Renal pelvis (tissue), 4 donors: Measurements from ENCODE around the gene PICALM. TPM values are rescaled to one million over a fixed set of nuclear protein-coding genes. Genes with fewer than 3 reads are reported as not detected.
A peak's percentile ranks its signal among the peaks of the same experiment; 100 is the strongest.
"Not testable (repeated sequence)": the region's sequence is repeated elsewhere in the genome, so short reads cannot be mapped to it uniquely, and the experiment has no call there.

Experiments used
- DNase-seq: peaks from one replicate; pipeline ENCODE4 v3.0.0-alpha.2; 2013
- polyA plus RNA-seq, 3 donors: library from polyadenylated mRNA; unstranded; fragments of 120-200 nt; gene quantifications; one replicate each; pipeline ENCODE4 v1.2.1, GENCODE V29; 2013; ENCODE audit not compliant: insufficient read length in 3 of 3

The PICALM gene
- polyA plus RNA-seq, 3 donors, result 223 to 279 (median 243) TPM

DNA sequence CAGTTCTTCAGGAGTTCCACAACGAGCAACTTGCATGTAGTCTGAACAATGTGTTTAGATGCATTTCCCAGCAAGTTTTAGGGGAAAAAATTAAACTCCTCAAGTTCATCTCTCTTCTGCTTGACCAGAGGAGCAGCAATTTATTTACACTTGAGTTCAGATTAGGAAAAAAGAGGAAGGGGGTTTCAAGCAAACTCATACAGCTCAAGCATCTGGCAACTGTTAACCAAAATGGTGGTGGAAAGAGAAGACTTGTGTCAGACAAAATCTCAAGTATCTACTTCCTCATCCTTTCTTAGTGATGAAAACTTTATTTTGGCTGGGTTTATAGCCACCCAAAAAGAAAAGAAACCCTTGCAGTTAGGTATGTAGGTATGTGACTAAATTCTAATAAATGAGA lies 29.1 kb upstream of the PICALM start:
- no peak for DNase-seq

GRCh38 chr11:86091566-86091965 lies 22.7 kb upstream of the PICALM start:
- no peak for DNase-seq

DNA sequence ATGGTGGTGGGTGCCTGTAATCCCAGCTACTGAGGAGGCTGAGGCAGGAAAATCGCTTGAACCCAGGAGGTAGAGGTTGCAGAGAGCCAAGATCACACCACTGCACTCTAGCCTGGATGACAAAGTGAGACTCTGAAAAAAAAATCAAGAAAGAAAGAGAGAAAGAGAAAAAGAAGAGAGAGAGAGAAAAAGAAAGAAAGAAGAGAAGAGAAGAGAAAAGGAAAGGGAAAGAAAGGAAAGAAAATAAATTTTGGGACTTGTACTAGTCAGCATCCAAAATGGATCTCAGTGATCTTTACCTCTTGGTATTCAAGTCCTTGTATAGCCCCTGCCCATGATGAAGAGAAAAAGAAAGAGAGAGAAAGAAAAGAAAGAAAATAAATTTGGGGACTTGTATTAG lies 22.2 kb upstream of the PICALM start:
- no peak for DNase-seq

DNA sequence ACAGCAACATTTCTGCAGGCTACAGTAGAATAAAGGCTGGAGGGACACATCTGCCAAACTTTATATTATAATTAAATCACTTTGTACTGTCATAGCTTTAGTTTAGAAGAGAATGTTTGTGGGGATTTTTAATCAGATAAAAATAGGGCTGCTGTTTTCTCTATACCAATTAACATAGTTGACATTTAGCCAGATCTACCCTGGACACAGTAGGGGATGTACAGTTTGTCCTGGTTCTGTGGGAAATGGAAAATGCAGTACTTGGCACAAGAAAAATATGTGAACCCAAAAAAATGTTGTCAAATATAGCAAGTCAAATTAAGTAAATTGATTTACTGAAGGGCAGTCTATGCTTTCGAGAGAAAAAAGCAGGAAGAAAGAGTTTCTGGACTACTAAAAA lies 20.8 kb upstream of the PICALM start:
- no peak for DNase-seq

DNA sequence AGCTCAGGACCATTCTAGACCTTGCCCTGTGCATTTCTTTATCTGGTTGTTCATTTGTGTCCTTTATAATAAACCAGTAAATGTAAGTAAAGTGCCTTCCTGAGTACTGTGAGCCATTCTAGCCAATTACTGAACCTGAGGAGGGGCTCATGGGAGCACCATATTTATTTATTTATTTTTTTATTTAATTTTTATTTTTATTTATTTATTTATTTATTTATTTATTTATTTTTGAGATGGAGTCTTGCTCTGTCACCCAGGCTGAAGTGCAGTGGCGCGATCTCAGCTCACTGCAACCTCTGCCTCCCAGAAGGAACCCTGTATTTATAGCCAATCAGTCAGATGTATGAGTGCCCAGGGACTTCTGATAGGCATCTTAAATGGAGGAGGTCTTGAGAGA lies 18.8 kb upstream of the PICALM start:
- DNase-seq, result not testable (repeated sequence)

- DNase-seq, result no peak
Measured at GRCh38 chr11:86087256-86087655, 18.4 kb upstream of the PICALM start.

DNA sequence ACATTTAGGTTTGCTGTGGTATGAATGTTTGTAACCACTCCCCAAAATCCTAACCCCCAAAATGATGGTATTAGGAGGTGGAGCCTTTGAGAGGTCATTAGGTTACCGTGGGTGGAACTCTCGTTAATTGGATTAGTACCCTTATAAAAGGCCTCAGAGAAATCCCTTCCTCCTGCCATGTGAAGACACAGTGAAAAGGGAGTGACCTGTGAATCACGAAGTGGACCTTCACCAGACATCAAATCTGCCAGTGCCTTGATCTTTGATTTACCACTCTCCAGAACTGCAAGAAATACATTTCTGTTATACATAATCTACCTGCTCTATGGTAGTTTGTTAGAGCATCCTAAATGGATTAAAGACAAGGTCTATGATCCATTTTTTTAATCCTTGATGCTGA lies 12.6 kb upstream of the PICALM start:
- no peak for DNase-seq

- DNase-seq, result no peak
Measured at GRCh38 chr11:86079421-86079820, 10.5 kb upstream of the PICALM start.

DNA sequence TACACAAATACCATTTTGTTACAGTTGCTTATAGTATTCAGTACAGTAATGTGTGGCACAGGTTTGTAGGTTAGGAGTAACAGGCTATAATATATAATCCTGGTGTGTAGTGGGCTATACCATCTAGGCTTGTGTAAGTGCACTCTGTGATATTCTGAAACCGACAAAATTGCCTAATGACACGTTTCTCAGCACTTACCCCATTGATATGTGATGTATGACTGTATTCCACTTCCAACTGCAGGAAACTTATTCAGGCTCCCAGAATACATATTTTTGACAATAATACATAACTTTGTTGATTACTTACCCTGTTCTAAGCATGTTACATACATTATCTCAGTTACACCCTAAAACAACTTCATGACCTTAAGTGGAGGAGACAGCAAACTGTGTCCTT lies 5.1 kb upstream of the PICALM start:
- DNase-seq, result no peak

- no peak for DNase-seq
Measured at GRCh38 chr11:86072211-86072610, 3.3 kb upstream of the PICALM start.

- no peak for DNase-seq
Measured at GRCh38 chr11:86070142-86071056, 1.5 kb upstream of the PICALM start.

- peak; percentile 62 for DNase-seq
Measured at GRCh38 chr11:86069408-86070101, 671 bp upstream of the PICALM start.

DNA sequence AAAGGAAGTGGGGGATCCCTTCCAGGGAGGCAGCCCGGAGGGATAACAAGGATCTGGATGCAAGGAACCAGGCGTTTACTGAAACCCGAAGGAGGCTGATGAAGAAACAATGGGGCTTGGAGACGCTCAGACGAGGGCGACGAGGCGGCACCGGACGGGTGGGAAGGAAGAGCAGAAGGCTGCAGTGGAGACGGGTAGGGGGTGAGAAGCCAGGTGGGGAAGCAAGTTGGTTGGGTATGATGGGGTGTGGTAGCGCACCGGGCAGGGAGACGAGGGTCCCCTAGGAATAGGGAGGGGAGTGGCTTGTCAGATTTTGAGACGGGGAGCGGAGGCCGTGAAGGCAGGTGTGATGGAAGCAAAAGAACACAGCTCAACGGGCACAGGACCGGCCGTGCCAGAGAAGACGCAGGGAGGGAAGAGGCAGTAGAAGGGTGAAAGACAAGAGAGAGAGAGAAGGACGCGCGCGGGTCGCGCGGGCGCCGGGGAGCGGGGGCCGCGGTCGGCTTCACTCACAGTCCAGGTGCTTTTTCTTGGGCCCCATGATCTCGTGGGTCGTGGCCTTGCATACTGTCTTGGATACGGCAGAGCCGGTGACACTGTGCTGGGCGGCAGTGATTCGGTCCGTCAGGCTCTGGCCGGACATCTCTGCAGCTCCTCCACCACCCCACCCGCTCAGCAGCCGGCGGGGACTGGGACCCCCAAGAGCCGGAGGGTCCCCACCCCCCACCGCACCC lies 579 bp downstream of the PICALM start:
- peak; percentile 40 for DNase-seq

DNA sequence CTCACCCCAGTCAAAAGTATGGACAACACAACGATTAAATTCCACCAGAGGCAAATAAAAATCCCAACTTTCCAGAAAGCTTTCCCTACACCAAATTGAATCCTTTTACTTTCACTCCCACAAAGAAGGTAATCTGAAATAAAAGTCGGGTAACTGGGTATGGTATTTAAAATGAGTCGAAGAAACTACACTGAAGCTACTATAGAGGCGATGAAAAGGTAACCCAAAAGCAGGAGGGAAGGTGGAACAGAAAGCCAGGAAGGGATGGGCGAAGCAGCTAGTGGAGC lies 1.1 kb downstream of the PICALM start:
- DNase-seq, result no peak

DNA sequence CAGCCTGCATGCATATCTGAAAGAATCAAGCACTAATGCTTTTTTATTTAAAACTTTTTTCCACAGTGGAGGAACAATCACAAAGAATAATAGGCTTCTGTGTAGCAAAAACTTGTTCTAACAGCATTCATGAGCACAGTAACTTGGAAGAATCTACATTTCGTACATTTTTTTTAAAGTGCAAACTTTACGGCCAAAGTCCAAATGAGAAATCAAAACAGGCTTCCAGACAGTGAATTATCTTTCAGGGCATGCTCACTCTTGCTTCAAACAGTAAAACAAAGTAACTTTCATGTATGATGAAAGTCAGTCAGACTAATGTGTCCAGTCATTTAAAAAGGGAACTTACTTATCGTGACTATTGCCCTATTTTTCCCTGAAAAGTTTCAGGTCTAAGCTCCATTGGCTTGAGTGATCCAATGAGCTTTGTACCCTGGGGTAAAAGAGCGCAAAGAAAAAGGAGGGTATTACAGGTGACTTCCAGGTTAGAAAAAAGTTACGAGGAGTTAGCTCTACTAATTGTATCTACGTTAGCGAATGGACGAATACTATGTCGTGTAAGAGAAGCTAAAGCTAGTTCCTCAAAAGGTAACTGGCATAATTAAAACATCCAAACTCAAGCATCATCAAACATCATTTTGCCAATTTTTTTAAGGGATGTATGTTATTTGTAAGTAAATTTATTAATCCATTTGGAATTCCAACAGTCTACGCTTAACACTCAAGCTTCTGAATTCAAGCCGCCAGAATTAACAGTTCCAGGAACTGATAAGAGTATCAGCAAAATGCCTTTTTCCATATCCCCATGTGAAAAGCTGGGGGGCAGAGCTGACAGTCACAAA lies 1.7 kb downstream of the PICALM start:
- DNase-seq, result peak; percentile 40

DNA sequence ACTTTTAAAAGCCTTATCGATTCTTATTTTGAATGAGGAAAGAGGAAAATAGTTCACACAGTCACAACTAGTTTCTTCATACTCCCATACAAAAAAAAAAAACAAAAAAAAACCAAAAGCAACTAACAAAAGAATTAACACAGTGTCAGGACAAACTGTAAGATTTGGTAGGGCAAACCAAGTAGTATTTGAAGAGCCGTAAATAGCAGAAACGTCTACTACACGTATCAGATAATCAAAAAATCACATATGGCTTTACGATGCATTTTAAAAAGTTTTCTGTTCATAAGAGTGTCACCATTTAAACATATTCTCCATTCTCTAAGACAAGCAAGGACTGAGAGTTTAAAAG lies 2.3 kb downstream of the PICALM start:
- DNase-seq, result no peak

DNA sequence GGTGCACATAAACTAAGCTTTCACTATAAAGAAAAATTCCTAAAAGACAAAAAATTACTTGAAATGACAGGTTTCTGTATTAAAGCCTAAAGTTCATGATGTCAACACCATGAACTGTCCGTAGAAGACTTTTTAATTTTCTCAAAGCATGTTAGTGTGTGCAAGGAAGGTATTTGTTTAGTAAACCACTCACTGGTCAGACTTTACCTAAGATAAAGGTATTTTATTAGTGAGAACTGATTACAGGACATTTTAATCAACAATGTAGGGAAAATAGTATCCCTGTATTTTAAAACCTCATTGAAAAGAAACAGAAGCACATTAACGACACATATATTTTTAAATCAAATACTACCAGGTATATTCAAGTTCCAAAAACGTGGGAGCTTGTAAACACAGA lies 2.9 kb downstream of the PICALM start:
- no peak for DNase-seq

- no peak for DNase-seq
Measured at GRCh38 chr11:86064220-86064803, 4.6 kb downstream of the PICALM start.

GRCh38 chr11:86063536-86063935 lies 5.3 kb downstream of the PICALM start:
- DNase-seq, result no peak

- DNase-seq, result no peak
Measured at GRCh38 chr11:86062719-86063118, 6.2 kb downstream of the PICALM start.

GRCh38 chr11:86061483-86062205 lies 7.2 kb downstream of the PICALM start:
- DNase-seq, result no peak
